Activated gamma-delta T cell treated with Interleukin-2 at 50 U/mL for 16 hours (primary cell): ENCODE results near the gene GORAB.

Source experiments
- DNase-seq: peaks from one replicate; pipeline ENCODE4 v3.0.0-alpha.2; 2020

GORAB gene

DNA sequence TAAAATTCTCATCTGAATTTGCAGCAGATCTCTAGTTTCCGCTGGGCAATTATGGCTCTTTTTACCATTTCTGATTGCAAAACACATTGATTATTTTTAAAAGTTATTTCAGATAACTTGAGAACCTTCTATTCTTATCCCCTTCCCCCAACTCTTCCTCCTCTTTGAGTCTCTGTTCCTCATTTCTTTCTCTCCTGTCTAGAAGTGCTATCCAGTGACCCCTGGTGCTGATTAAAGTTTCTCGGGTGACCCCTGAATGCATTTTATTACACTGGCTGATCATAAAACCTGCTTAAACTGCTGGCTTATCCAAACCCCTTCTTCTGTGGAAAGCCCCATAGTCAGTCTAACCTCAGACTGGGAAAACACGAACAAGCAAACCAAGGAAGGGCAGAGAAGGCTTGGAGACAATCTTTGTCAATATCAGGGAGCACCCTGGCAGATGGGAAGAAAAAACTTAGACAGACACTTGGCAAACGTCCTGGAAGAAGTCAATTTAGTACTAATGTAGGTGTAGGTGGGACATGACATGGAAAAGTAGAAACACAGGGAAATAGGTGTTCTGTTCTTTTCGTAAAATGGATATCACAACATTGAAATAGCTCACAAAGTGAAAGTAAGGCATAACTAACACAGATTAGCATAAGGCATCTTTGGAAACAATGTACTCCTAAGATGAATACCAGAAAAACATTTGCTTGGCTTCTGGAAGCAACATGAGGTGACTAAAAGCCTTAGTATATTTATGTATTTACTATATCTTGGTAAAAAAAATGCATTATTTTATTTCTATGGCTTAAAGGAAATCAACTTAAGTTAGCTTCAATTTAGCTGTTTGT lies 61.4 kb downstream of the GORAB start:
- no peak for DNase-seq

DNA sequence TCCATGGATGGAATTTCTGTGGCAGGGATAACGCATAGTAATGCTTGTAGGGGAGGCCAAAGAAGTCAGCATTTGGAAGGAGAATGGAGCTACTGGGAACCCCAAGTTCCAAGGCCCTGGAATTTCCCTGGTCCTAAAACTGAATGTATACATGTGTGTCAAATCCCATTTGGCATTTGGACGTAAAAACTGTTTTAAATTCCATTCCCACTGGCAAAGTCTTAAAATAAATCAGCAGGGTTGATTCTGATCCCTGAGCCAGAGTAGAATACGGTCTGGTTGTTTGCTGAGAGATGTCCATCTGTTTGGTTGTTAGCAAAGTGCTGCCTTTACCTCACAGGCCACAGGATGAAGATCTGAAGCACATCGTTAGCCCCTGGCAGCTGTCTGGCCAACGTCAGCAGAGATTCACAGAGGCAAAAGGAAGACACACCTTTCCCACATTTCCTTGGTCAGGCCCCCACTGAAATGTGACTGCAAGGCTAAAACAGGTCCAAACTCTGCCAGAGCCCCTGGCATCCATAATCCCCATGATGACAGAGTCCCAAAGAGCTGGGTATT lies 62.2 kb downstream of the GORAB start:
- DNase-seq = no peak

DNA sequence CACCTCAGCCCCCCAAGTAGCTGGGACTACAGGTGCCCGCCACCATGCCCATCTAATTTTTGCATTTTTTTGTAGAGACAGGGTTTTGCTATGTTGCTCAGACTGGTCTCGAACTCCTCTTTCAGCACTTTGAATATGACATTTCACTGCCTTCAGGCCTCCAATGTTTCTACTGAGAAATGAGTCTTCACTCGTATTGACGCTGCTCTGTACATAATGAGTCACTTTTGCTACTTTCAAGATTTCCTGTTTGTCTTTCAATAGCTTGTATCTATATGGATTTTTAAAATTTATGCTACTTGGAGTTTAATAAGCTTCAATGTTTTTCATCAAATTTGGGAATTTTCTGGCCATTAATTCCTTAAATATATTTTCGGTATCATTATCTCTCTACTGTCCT lies 64.7 kb downstream of the GORAB start:
- no peak for DNase-seq

DNA sequence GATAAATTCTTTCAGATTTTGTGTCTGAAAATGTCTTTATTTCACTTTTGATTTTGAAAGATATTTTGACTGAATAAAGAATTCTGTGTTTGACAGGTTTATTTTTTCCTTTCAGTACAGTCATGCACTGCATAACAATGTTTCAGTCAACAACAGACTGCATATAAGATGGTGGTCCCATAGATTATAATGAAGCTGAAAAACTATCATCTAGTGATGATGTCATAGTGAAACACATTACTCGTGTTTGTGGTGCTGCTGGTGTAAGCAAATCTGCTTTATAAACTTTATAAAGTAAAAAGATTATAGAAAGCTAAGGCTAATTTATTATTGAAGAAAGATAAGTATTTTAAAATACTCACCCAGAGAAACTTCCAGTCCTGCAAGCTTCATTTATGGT lies 66.7 kb downstream of the GORAB start:
- DNase-seq = no peak

DNA sequence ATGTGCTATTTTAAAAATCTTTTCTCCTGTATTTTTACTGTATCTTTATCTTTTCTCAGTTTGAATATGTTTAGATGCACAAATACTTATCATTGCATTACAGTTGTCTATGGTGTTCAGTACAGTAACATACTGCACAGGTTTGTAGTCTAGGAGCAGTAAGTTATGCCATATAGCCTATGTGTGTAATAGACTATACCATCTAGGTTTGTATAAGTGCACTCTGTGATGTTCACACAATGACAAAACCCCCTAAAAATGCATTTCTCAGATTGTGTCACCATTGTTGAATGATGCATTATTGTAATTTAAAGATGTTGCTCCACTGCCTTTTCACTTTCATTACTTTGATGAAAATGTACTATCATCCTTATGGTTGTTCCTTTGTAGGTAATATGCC lies 67.1 kb downstream of the GORAB start:
- DNase-seq = no peak

DNA sequence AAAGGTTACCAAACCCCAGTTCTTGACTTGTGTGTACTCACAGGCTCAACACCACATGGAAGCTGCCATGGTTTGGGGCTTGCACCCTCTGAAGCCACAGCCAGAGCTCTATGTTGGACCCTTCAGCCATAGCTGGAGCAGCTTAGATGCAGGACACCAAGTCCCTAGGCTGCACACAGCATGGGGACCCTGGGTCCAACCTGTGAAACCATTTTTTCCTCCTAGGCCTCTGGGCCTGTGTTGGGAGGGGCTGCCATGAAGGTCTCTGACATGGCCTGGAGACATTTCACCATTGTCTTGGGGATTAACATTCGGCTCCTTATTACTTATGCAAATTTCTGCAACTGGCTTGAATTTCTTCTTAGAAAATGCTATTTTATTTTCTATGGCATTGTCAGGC lies 69.9 kb downstream of the GORAB start:
- no peak for DNase-seq
